GDM1 (cell line): Measurements from ENCODE around the gene ARHGEF7.
"Not testable (repeated sequence)": the region's sequence is repeated elsewhere in the genome, so short reads cannot be mapped to it uniquely, and the experiment has no call there.

ENCODE experiments used
- DNase-seq: peaks from one replicate; lab custom pipeline; 2025; lab: John Stamatoyannopoulos, UW

The ARHGEF7 gene

GRCh38 chr13:111194651-111195050 is 79.5 kb downstream of the ARHGEF7 start:
- not testable (repeated sequence) for DNase-seq

GRCh38 chr13:111198732-111199378 is 83.7 kb downstream of the ARHGEF7 start:
- DNase-seq = not testable (repeated sequence)

GRCh38 chr13:111201304-111201940 is 86.3 kb downstream of the ARHGEF7 start:
- DNase-seq = no peak

GRCh38 chr13:111202156-111202621 is 87.1 kb downstream of the ARHGEF7 start:
- DNase-seq = no peak

GRCh38 chr13:111202745-111203144 is 87.6 kb downstream of the ARHGEF7 start:
- peak; percentile 19 for DNase-seq

GRCh38 chr13:111203736-111204389 is 88.8 kb downstream of the ARHGEF7 start:
- no peak for DNase-seq

GRCh38 chr13:111204438-111205177 is 89.5 kb downstream of the ARHGEF7 start:
- DNase-seq = no peak

GRCh38 chr13:111206148-111206547 is 91.0 kb downstream of the ARHGEF7 start:
- DNase-seq = no peak

- DNase-seq = no peak
These were observed 94.5 kb downstream of the ARHGEF7 start for GRCh38 chr13:111209613-111210012.

GRCh38 chr13:111210091-111210490 is 95.0 kb downstream of the ARHGEF7 start:
- no peak for DNase-seq

- no peak for DNase-seq
These were observed 95.7 kb downstream of the ARHGEF7 start for GRCh38 chr13:111210544-111211469.

GRCh38 chr13:111211789-111212516 is 96.8 kb downstream of the ARHGEF7 start:
- DNase-seq = no peak

GRCh38 chr13:111212517-111212873 is 97.4 kb downstream of the ARHGEF7 start:
- DNase-seq = no peak

- DNase-seq = no peak
These were observed 99.0 kb downstream of the ARHGEF7 start for GRCh38 chr13:111213964-111214726.

GRCh38 chr13:111215081-111216047 is 100.3 kb downstream of the ARHGEF7 start:
- no peak for DNase-seq

GRCh38 chr13:111216166-111216960 is 101.3 kb downstream of the ARHGEF7 start:
- peak; percentile 23 for DNase-seq

- DNase-seq = no peak
These were observed 102.5 kb downstream of the ARHGEF7 start for GRCh38 chr13:111217641-111218040.

- no peak for DNase-seq
These were observed 104.2 kb downstream of the ARHGEF7 start for GRCh38 chr13:111219280-111219679.
